ENCODE results near the gene CRHR2.

Gene CRHR2

GRCh38 chr7:30647589-30648364, 34.5 kb downstream of the CRHR2 start:
- TF ChIP-seq CREB1 (IDR thresholded peaks at IDR 0.05; ENCODE audit: low read depth) (no peak), FOXM1 (IDR thresholded peaks at IDR 0.05; ENCODE audit: borderline replicate concordance, low read depth) (no peak), ZBTB7A (IDR thresholded peaks at IDR 0.05; ENCODE audit: low read depth) (no peak), EGR1 (IDR thresholded peaks at IDR 0.05) (no peak), TAF1 (IDR thresholded peaks at IDR 0.05; ENCODE audit: low read depth) (no peak), TCF12 (IDR thresholded peaks at IDR 0.05; ENCODE audit: low read depth) (no peak), REST (IDR thresholded peaks at IDR 0.05; ENCODE audit: low read depth) (no peak), NFIC (IDR thresholded peaks at IDR 0.05) (no peak), MAX (IDR thresholded peaks at IDR 0.05) (no peak), CEBPB (IDR thresholded peaks at IDR 0.05) (no peak), USF1 (IDR thresholded peaks at IDR 0.05) (no peak)

- TF ChIP-seq EGR1 (IDR thresholded peaks at IDR 0.05) (no peak), MAX (IDR thresholded peaks at IDR 0.05) (no peak), USF1 (IDR thresholded peaks at IDR 0.05) (no peak), NFIC (IDR thresholded peaks at IDR 0.05) (no peak), FOXM1 (IDR thresholded peaks at IDR 0.05; ENCODE audit: borderline replicate concordance, low read depth) (no peak), RAD21 (IDR thresholded peaks at IDR 0.05; ENCODE audit: low read depth) (no peak), REST (IDR thresholded peaks at IDR 0.05; ENCODE audit: low read depth) (no peak), CREB1 (IDR thresholded peaks at IDR 0.05; ENCODE audit: low read depth) (no peak), CEBPB (IDR thresholded peaks at IDR 0.05) (no peak), TAF1 (IDR thresholded peaks at IDR 0.05; ENCODE audit: low read depth) (no peak), YY1 (IDR thresholded peaks at IDR 0.05; ENCODE audit: low read depth) (no peak), EP300 (IDR thresholded peaks at IDR 0.05; ENCODE audit: borderline replicate concordance) (no peak), ZBTB7A (IDR thresholded peaks at IDR 0.05; ENCODE audit: low read depth) (no peak), TEAD4 (IDR thresholded peaks at IDR 0.05) (no peak), TCF12 (IDR thresholded peaks at IDR 0.05; ENCODE audit: low read depth) (no peak)
These were observed 36.1 kb downstream of the CRHR2 start for GRCh38 chr7:30646154-30646553.

GRCh38 chr7:30645661-30646060, 36.6 kb downstream of the CRHR2 start:
- TF ChIP-seq YY1 (IDR thresholded peaks at IDR 0.05; ENCODE audit: low read depth) (no peak), NFIC (IDR thresholded peaks at IDR 0.05) (no peak), TEAD4 (IDR thresholded peaks at IDR 0.05) (no peak), ZBTB7A (IDR thresholded peaks at IDR 0.05; ENCODE audit: low read depth) (no peak), TCF12 (IDR thresholded peaks at IDR 0.05; ENCODE audit: low read depth) (no peak), EP300 (IDR thresholded peaks at IDR 0.05; ENCODE audit: borderline replicate concordance) (no peak)

- TF ChIP-seq REST (IDR thresholded peaks at IDR 0.05; ENCODE audit: low read depth): no peak
These were observed 37.8 kb downstream of the CRHR2 start for GRCh38 chr7:30644286-30644955.
